ENCODE results near the gene VARS2.
"Not testable (repeated sequence)": the region's sequence is repeated elsewhere in the genome, so short reads cannot be mapped to it uniquely, and the experiment has no call there.

Gene VARS2

GRCh38 chr6:30914076-30914853 is at the start of gene VARS2:
TSS of gene VARS2 (plus strand) at chr6:30914238. CDS start at chr6:30914837, 599 bp downstream.
- DNase-seq: peak; percentile 52 to 83

DNA sequence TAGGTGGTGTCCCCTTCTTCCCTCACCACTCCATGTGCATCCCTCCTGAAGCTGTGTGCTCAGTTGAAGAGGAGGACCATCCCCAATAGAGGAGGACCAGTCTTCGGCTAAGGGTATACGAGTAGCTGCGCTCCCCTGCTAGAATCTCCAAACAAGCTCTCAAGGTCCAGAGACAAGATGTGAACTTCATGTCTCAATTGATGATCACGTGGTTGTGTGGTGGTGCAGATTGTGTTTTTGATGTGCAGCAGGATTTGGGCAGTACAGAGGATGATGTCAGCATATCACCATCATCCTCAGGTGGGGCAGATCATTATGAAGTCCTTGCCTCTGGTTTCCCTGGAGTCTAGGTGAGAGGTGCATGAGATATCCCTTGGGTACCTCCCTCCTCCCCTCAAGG is 49.7 kb upstream of the VARS2 start:
- DNase-seq: no peak

DNA sequence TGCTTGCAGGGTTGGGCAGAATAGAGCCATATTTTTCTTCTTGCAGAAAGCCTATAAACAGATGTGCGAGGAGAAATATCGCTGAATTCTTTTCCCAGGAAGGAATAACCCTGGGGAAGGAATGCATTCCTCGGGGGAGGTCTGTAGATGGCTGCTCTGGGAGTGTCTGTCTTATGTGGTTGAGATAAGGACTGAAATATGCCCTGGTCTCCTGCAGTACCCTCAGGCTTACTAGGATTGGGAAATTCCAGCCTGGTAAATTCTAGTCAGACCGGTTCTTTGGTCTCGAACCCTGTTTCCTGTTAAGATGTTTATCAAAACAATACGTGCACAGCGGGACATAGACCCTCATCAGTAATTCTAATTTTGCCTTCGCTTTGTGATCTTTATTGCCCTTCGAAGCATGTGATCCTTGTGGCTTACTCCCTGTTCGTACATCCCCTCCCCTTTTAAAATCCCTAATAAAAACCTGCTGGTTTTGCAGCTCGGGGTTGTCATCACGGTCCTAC is 44.7 kb upstream of the VARS2 start:
- not testable (repeated sequence) for DNase-seq

GRCh38 chr6:30870546-30870945 is 43.5 kb upstream of the VARS2 start:
- DNase-seq: no peak

GRCh38 chr6:30871592-30872183 is 42.4 kb upstream of the VARS2 start:
- no peak for DNase-seq

DNA sequence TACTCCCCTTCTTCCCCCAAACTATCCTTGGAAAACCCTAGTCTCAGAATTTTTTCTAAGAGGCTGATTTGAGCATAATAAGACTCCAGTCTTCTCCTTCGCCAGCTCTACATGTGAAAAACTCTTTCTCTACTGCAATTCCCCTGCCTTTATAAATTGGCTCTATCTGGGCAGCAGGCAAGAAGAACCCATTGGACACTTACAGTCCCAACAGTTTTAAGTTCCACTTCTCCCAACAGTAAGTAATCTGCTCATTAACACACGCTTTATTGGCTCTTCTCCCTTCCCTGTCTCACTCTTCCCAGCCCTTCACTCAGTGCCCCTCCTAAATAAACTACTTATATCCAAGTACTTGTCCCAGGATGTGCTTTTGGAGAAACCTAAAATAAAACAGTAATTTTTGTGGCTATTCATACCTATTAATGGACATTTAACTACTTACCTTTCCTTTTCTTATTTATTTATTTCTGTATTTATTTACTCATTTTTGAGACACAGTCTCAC is 40.8 kb upstream of the VARS2 start:
- no peak for DNase-seq

- not testable (repeated sequence) for DNase-seq
These were observed 40.2 kb upstream of the VARS2 start for GRCh38 chr6:30873795-30874194.

GRCh38 chr6:30875244-30876038 is 38.6 kb upstream of the VARS2 start:
- peak; percentile 68 to 84 for DNase-seq

DNA sequence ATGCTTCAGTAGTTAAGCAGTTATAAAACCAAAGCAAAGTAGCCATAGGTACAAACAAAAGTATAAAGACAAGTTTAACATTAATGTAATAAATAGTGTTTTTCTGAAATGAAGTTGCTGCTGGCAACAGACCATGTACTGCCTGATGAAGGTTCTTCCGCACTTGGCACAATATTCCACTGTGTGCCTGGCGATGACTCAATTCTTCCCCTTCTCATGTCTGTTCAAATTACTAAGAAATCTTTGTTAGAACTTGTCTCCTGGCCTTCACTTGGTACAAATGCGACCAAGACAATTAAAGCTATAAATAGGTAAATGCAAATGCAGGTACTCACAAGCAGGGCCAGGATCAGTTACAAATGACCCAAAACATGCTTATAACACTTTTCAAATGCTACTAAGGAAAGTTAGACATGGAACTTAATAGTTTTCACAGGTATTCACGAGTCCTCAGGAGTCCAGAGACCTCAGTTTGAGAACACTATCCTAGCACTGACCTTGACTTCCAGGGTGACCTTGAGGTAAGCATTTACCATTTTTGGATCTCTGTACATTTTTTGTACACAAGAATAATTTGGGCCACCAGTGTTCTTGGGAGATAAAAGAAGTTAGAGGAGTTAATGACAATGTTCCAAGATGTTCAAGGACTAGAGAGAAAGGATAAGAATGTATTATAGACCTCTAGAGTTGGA is 37.9 kb upstream of the VARS2 start:
- no peak for DNase-seq

GRCh38 chr6:30877419-30878262 is 36.4 kb upstream of the VARS2 start:
- DNase-seq: peak; percentile 54 to 84

DNA sequence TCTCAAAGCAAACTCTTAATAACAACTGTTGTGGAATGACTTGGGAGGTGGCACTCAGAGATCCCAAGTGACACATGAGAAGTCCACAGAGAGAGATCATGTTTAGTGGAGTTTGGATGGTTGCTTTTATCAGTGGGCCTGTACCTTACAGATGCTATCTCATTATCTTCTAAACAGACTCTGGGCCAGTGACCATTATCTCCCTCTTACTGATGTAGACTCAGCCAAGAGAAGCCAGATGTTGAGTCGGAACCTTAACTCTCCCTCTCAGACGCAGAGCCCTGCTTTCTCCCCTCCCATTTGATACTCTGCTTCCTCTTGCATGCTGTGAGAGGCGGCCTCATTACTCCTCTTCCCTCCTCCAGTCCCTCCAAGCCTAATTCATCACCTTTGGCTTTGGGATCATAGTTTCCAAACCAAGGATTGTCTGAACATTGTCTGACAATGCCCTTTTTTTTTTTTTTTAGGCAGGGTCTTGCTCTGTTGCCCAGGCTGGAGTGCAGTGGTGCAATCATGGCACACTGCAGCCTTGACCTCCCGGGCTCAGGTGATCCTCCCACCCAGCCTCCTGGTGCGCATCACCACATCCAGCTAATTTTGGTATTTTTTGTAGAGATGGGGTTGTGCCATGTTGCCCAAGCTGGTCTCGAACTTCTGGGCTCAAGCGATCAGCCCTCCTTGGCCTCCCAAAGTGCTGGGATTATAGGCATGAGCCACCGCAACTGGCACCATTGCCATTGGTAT is 34.2 kb upstream of the VARS2 start:
- no peak for DNase-seq

GRCh38 chr6:30880698-30881252 is 33.3 kb upstream of the VARS2 start:
- peak; percentile 43 to 63 for DNase-seq

DNA sequence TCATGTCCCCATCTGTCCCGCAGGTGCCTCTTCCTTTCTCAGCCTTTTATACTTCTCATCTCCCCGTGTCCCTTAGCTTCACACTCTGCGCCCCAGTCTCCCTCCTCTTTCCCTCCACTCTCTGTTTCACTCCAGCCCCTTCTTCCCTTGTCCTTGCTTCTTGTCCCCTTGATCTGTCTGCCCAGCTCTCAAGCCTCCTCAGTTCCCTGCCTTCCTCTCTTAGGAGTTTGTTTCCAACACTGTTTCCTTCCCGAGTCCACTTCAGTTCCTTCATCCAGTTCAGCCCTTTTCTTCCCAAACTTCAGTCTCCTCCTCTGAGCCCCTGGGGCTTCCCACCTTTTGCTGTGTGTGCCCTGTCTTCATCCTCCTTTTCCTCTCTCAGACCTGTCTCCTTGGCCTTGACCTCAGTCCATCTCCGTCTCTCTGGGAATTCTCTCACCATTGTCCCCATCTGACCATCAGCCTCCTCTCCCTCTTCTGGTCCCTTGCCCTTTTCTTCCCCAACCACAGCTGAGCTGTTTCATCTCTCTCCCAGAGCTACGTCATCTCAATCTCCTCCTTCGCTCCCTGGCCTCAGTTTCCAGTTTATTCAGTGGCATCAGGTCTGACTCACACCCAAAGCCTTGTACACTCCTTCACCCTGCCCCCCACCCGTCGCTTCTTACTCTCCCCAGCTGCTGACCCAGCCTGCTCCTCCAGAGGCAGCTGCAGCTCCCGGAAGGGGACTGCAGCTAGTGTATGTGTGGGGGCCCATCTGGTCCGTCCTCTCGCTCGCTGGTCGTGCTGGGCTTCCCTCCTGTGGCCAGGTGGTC is 32.4 kb upstream of the VARS2 start:
- peak; percentile 80 to 91 for DNase-seq

DNA sequence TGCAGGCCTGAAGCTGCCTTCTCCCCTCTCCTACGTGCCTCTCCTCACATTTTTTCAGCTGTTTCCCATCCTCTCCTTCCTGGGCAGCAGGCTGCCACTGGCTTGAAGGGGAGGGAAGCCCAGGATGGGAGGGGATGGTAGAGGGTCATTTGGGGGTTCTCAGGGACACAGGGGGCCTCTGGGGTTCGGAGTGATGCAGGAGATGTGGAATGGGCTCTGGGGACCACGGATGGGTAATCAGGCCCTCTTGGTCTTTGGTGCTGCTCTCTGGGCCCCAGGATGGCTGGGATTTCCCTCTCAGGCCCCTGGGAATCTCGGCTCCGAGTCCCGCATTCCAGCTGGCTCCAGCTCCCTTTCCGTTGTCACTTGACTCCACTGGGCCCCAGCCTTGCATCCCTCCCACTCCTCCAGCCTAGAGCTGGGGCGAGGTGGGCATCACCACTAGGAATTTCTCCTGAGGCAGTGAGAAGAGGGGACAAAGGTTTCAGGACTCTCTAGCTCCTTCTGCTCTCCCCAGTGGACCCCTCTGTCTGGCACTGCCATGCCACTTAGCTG is 31.8 kb upstream of the VARS2 start:
- DNase-seq: no peak

DNA sequence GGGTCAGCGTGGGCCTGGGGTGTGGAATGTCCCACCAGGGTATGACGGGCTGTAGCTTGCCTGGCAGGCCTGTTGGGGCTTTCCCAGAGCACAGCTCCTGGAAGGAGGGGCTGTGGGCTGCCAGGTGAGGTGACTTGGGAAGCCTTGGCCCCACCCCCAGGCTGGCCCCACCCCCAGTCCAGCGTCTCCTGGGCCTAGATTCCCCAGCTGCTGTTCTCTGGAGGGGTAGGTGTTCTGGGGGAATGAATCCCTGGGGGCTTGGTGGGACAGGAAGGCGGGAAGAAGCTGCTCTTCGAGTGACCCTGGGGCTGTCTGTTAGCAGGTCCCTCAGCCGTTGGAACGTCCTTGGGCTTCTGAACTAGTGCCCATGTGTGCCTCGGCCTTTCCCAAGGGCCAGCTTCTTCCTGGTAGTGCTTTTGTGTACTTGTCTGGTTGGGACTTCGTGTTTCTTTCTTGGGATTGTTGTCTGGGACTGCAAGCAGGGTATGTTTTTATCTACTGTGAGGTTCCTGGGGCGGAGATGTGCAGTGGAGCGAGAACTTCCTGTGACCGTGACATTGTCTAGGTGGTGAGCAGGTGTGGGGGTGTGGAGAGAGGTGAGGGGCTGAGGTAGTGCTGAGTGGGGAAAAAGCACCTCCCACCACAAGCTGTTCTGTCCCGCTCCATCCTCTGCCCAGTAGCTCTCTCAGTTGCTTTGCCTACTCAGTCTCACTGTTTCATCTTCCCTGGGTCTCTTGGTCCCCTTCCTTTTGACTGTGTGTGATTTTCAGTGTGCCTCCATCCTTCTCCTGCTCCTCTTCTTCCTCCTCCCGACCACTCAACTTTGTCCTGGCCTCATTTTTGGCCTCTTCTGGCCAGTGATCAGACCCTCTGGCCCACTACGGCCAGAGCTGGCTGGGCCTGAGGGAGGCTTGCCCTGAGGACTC is 31.0 kb upstream of the VARS2 start:
- DNase-seq: peak; percentile 8 to 77

GRCh38 chr6:30883685-30884520 is 30.1 kb upstream of the VARS2 start, which contains the start of gene DDR1:
TSS of gene DDR1 (plus strand) at chr6:30884519. CDS start at chr6:30888730, 4,211 bp downstream.
- DNase-seq: peak; percentile 32 to 40
